Progenitor cell of endocrine pancreas (in vitro differentiated cells): ENCODE data around the gene ARHGAP23. TPM values are rescaled to one million over a fixed set of nuclear protein-coding genes. Genes with fewer than 3 reads are reported as not detected.

Source experiments
- DNase-seq: peaks from one replicate; pipeline ENCODE4 v3.0.0; 2021; ENCODE audit warnings: low spot score; ENCODE audit not compliant: unreplicated experiment
- H3K27ac Mint-ChIP-seq: 2 replicates; pipeline ENCODE4 v1.8.0; 2021; ENCODE audit warnings: mild to moderate bottlenecking, moderate library complexity, mixed read lengths
- H3K27me3 Mint-ChIP-seq: 2 replicates; pipeline ENCODE4 v1.8.0; 2021; ENCODE audit warnings: mixed read lengths
- H3K36me3 Mint-ChIP-seq: 2 replicates; pipeline ENCODE4 v1.8.0; 2022; ENCODE audit warnings: mixed read lengths; ENCODE audit not compliant: insufficient read depth
- H3K4me1 Mint-ChIP-seq: 2 replicates; pipeline ENCODE4 v1.8.0; 2021; ENCODE audit warnings: low read depth, mixed read lengths
- H3K4me3 Mint-ChIP-seq: 2 replicates; pipeline ENCODE4 v1.8.0; 2021; ENCODE audit warnings: low read depth, mild to moderate bottlenecking, moderate library complexity, mixed read lengths
- H3K9me3 Mint-ChIP-seq: 2 replicates; pipeline ENCODE4 v1.8.0; 2021; ENCODE audit warnings: low read depth, mixed read lengths
- total RNA-seq: library from RNA; stranded (reverse); gene quantifications from 2 replicates; pipeline ENCODE4 v1.2.1, GENCODE V29; 2021
- TF ChIP-seq, protein P1 (sequence below): fragments of 200-600 bp; sonication (generic); IDR thresholded peaks from one replicate; pipeline ENCODE4 v1.5.0; 2021; ENCODE audit warnings: antibody characterized with exemption, mild to moderate bottlenecking; ENCODE audit not compliant: unreplicated experiment

ARHGAP23 gene
- total RNA-seq, 1 donor from 2014 or later = 2.9 TPM

- H3K4me1 Mint-ChIP-seq = peaks cover 3% of the 10 kb centered on the region
- peaks cover 49% of the 10 kb centered on the region for H3K27me3 Mint-ChIP-seq
- no peak for DNase-seq
- H3K27ac Mint-ChIP-seq = no peak overlapping the region
- no peak overlapping the region for H3K4me3 Mint-ChIP-seq
- no peaks in the 10 kb centered on the region for H3K36me3 Mint-ChIP-seq
- TF ChIP-seq, protein P1, sequence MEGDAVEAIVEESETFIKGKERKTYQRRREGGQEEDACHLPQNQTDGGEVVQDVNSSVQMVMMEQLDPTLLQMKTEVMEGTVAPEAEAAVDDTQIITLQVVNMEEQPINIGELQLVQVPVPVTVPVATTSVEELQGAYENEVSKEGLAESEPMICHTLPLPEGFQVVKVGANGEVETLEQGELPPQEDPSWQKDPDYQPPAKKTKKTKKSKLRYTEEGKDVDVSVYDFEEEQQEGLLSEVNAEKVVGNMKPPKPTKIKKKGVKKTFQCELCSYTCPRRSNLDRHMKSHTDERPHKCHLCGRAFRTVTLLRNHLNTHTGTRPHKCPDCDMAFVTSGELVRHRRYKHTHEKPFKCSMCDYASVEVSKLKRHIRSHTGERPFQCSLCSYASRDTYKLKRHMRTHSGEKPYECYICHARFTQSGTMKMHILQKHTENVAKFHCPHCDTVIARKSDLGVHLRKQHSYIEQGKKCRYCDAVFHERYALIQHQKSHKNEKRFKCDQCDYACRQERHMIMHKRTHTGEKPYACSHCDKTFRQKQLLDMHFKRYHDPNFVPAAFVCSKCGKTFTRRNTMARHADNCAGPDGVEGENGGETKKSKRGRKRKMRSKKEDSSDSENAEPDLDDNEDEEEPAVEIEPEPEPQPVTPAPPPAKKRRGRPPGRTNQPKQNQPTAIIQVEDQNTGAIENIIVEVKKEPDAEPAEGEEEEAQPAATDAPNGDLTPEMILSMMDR = no peak
- no peaks in the 10 kb centered on the region for H3K9me3 Mint-ChIP-seq
Observed at GRCh38 chr17:38533241-38533640, 105.0 kb downstream of the ARHGAP23 start.

DNA sequence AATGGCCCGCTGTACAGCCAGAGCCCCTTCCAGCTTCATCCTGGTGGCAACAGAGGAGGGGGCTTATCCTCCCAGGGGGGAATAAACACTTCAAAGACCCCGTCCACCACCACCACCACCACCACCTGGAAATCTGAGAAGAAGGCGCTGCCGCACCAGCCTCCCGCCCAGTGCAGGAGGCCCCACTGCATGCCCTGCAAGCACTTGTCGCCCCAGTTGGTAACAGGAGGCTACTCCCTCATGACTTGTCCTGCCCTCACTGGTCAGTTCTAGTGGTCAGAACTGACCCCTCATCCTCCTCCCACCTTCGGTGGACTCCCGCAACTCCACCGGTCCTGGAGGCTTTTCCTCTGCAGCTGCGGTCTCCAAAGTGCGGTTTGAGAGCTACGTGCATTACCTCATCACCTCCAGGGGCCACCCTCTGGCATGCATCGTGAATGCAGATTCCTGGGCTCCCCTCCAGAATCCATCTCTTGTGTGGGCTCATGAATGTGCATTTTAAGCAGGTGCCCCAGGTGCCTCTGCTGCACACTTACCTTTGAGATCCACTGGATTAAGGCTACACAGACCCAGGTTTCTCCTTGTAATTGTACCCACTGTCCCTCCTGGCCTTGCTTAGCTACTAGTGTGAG is 105.7 kb downstream of the ARHGAP23 start:
- Mint-ChIP-seq H3K36me3 (no peaks in the 10 kb centered on the region), H3K4me3 (no peak overlapping the region), H3K9me3 (peaks cover 3% of the 10 kb centered on the region), H3K27me3 (peaks cover 43% of the 10 kb centered on the region), H3K4me1 (peaks cover 5% of the 10 kb centered on the region), H3K27ac (no peak overlapping the region)
- TF ChIP-seq, protein P1 = no peak
- DNase-seq = no peak

- Mint-ChIP-seq H3K27ac (no peak overlapping the region), H3K4me1 (peaks cover 5% of the 10 kb centered on the region), H3K36me3 (no peaks in the 10 kb centered on the region), H3K9me3 (peaks cover 3% of the 10 kb centered on the region), H3K4me3 (no peak overlapping the region), H3K27me3 (peaks cover 40% of the 10 kb centered on the region)
- DNase-seq = no peak
- TF ChIP-seq, protein P1 = no peak
Observed at GRCh38 chr17:38534498-38534885, 106.2 kb downstream of the ARHGAP23 start.

DNA sequence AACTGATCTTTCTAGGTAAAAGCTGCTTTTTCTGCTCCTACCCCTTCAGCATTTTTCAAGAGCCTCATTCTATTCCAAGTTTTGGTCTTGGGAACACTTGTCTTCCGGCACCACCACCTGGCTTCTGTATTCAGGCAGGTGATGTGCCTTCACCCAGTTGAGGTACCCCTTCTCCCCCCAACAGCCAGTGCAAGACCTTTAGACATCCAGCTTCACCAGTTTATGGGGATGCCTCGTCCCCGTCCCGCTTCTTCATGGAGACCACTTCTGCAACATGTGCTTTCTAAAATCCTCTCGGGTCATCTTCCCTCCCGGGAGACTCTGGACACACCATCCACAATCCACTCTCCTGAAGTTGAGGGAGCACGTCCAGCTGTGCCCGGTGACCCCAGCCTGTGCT is 107.6 kb downstream of the ARHGAP23 start:
- peaks cover 28% of the 10 kb centered on the region for H3K27me3 Mint-ChIP-seq

GRCh38 chr17:38536661-38537060 is 108.4 kb downstream of the ARHGAP23 start:
- Mint-ChIP-seq H3K27me3 (peaks cover 27% of the 10 kb centered on the region), H3K4me3 (no peak overlapping the region), H3K36me3 (no peaks in the 10 kb centered on the region), H3K9me3 (peaks cover 3% of the 10 kb centered on the region), H3K27ac (no peak overlapping the region), H3K4me1 (peaks cover 5% of the 10 kb centered on the region)
- no peak for DNase-seq
- TF ChIP-seq, protein P1 = no peak

More for the DNA sequence above, 107.6 kb downstream of the ARHGAP23 start:
- Mint-ChIP-seq H3K9me3 (peaks cover 3% of the 10 kb centered on the region), H3K4me1 (peaks cover 5% of the 10 kb centered on the region), H3K27ac (peak overlapping the region; percentile 49), H3K36me3 (no peaks in the 10 kb centered on the region), H3K4me3 (no peak overlapping the region)
- TF ChIP-seq, protein P1 = no peak
- DNase-seq = no peak
